Stomach (tissue), 9 donors: Measurements from ENCODE around the gene ATP1A1. TPM values are rescaled to one million over a fixed set of nuclear protein-coding genes. Genes with fewer than 3 reads are reported as not detected.

Experiments used
- DNase-seq, 2 donors: peaks; one replicate each; pipeline versions ENCODE4 v3.0.0 to v3.0.0-alpha.2; 2013 to 2019
- H3K27ac ChIP-seq, 5 donors: fragments of 200-600 bp in 4 of 5; sonication (generic) in 4 of 5; one replicate each; pipeline ENCODE4 v1.5.1; 2013 to 2019; ENCODE audit warnings: mild to moderate bottlenecking in 1 of 5, moderate library complexity in 1 of 5
- H3K27me3 ChIP-seq, 3 donors: fragments of 200-600 bp; sonication (generic); one replicate each; pipeline ENCODE4 v1.5.1; 2017 to 2019; ENCODE audit warnings: mixed run types in 1 of 3
- H3K36me3 ChIP-seq, 4 donors: fragments of 200-600 bp; sonication (generic); 1 replicate in 3 of 4; 2 replicates in 1 of 4; pipeline ENCODE4 v1.5.1; 2016 to 2019
- H3K4me1 ChIP-seq, 4 donors: fragments of 200-600 bp; sonication (generic); one replicate each; pipeline ENCODE4 v1.5.1; 2016 to 2019
- H3K4me3 ChIP-seq, 4 donors: fragments of 200-600 bp; sonication (generic) in 3 of 4; one replicate each; pipeline ENCODE4 v1.5.1; 2016 to 2019; ENCODE audit warnings: mild to moderate bottlenecking in 1 of 4
- H3K9me3 ChIP-seq, 4 donors: fragments of 200-600 bp; sonication (generic); one replicate each; pipeline ENCODE4 v1.5.1; 2016 to 2019
- CTCF ChIP-seq, 7 experiments: fragments of 450-650 bp in 4 of 7; fragments of 200-600 bp in 3 of 7; sonication (generic) in 3 of 7; IDR thresholded peaks; one replicate each; pipeline ENCODE4 v1.5.1; 2016 to 2019; ENCODE audit warnings: antibody characterized with exemption in 7 of 7, control low read depth in 2 of 7, mild to moderate bottlenecking in 1 of 7
- EP300 ChIP-seq: sonication (generic); formaldehyde crosslinking; IDR thresholded peaks from one replicate; pipeline ENCODE4 v1.6.1; 2017; ENCODE audit warnings: antibody characterized with exemption
- POLR2A ChIP-seq, 4 donors: fragments of 450-650 bp; IDR thresholded peaks; one replicate each; pipeline ENCODE4 v1.6.1; 2016; ENCODE audit warnings: antibody characterized with exemption in 4 of 4, control low read depth in 2 of 4, mild to moderate bottlenecking in 1 of 4, moderate library complexity in 1 of 4
- POLR2AphosphoS5 ChIP-seq, 3 donors: sonication (generic); formaldehyde crosslinking; IDR thresholded peaks; one replicate each; pipeline ENCODE4 v1.6.1; 2016; ENCODE audit warnings: antibody characterized with exemption in 3 of 3
- WGBS, 5 donors: extraction: QIAGEN DNeasy Blood & Tissue Kit in 3 of 5; methylation state at CpG; one replicate each; pipeline versions ENCODE4 v1.1.5 to v1.1.7; 2013 to 2018; 5-methylcytosine and 5-hydroxymethylcytosine counted together
- intact Hi-C: fragments of 100-400 bp; cut with DNase I; formaldehyde crosslinking; loops from one replicate; pipeline ENCODE4 v1.15.1; 2023; ENCODE audit warnings: low total_unique reads
- polyA plus RNA-seq, 3 donors: library from polyadenylated mRNA; stranded (reverse); fragments of 200-250 nt; gene quantifications; one replicate each; pipeline ENCODE4 v1.2.3, GENCODE V29; 2013
- total RNA-seq, 5 donors: library from RNA; depleted of rRNA; stranded (reverse); fragments of >200 nt; gene quantifications; one replicate each; pipeline versions ENCODE4 v1.1.0 to v1.2.3, GENCODE V29; 2014 to 2016
- donor health status: healthy with polysubstance abuse.
- donor health status: Bipolar disorder and iron deficiency.
- donor health status: healthy.

Gene ATP1A1
- total and polyA plus RNA-seq, 8 donors: 49.9 to 576 (median 171) TPM

GRCh38 chr1:116434849-116435248, 61.8 kb downstream of the ATP1A1 start:
- Histone ChIP-seq H3K27ac (no peak overlapping the region), H3K4me3 (no peak overlapping the region), H3K36me3 (no peaks in the 10 kb centered on the region), H3K9me3 (no peaks in the 10 kb centered on the region), H3K4me1 (no peaks in the 10 kb centered on the region), H3K27me3 (no peaks in the 10 kb centered on the region)
- intact Hi-C loops: no loop called here
- no peak for DNase-seq
- WGBS, 5 donors: 82 to 93% (median 90%) methylated on average over 3 of the region's 3 CpGs
- TF ChIP-seq POLR2AphosphoS5 (IDR thresholded peaks at IDR 0.05) (no peak), POLR2A (IDR thresholded peaks at IDR 0.05) (no peak), CTCF (IDR thresholded peaks at IDR 0.05) (no peak), EP300 (no peak)

GRCh38 chr1:116435806-116436610, 63.0 kb downstream of the ATP1A1 start:
- Histone ChIP-seq H3K4me3 (no peak overlapping the region), H3K27me3 (no peaks in the 10 kb centered on the region), H3K4me1 (no peaks in the 10 kb centered on the region), H3K9me3 (no peaks in the 10 kb centered on the region), H3K36me3 (no peaks in the 10 kb centered on the region), H3K27ac (no peak overlapping the region)
- DNase-seq: no peak
- WGBS, 5 donors: 76 to 87% (median 81%) methylated on average over 2 of the region's 2 CpGs
- no peak for TF ChIP-seq EP300
- TF ChIP-seq CTCF (IDR thresholded peaks at IDR 0.05): no peak
- no peak for TF ChIP-seq POLR2A (IDR thresholded peaks at IDR 0.05)
- intact Hi-C loops: no loop called here

- Histone ChIP-seq H3K9me3 (no peaks in the 10 kb centered on the region), H3K36me3 (no peaks in the 10 kb centered on the region), H3K27me3 (no peaks in the 10 kb centered on the region), H3K4me1 (no peaks in the 10 kb centered on the region), H3K4me3 (no peak overlapping the region), H3K27ac (no peak overlapping the region)
- WGBS, 5 donors: 95 to 98% (median 96%) methylated on average over 2 of the region's 2 CpGs
- intact Hi-C loops: no loop called here
- DNase-seq: no peak
- TF ChIP-seq POLR2A (IDR thresholded peaks at IDR 0.05) (no peak), EP300 (no peak), POLR2AphosphoS5 (IDR thresholded peaks at IDR 0.05) (no peak), CTCF (IDR thresholded peaks at IDR 0.05) (no peak)
Measured at GRCh38 chr1:116436611-116436970, 63.5 kb downstream of the ATP1A1 start.

- DNase-seq: no peak
- H3K27me3 ChIP-seq: peaks cover 0 to 12% (median 0%) of the 10 kb centered on the region in 3 donors
- intact Hi-C loops: no loop called here
- no peaks in the 10 kb centered on the region for H3K36me3 ChIP-seq
- no peak overlapping the region for H3K27ac ChIP-seq
- H3K4me3 ChIP-seq: no peak overlapping the region
- 75 to 88% (median 83%) methylated on average over 1 of the region's 1 CpG for WGBS, 5 donors
- H3K9me3 ChIP-seq: no peaks in the 10 kb centered on the region
- TF ChIP-seq POLR2AphosphoS5 (IDR thresholded peaks at IDR 0.05) (no peak), EP300 (no peak), POLR2A (IDR thresholded peaks at IDR 0.05) (no peak), CTCF (IDR thresholded peaks at IDR 0.05) (no peak)
- H3K4me1 ChIP-seq: no peaks in the 10 kb centered on the region
Measured at GRCh38 chr1:116439701-116440100, 66.7 kb downstream of the ATP1A1 start.
